Activated CD8-positive, alpha-beta T cell treated with anti-CD3 and anti-CD28 coated beads for 36 hours (primary cell): ENCODE results near the gene CLIC1. TPM values are rescaled to one million over a fixed set of nuclear protein-coding genes. Genes with fewer than 3 reads are reported as not detected.

Source experiments
- ATAC-seq: fragments of 200-7000 bp; cut with Tn5 transposase; one replicate; pipeline ENCODE4 v1.10.0; 2021; ENCODE audit warnings: mild to moderate bottlenecking, moderate library complexity
- CTCF ChIA-PET: fragments of 350-600 bp; sonication (Branson Sonifier 250); formaldehyde crosslinking; loops from one replicate; lab custom pipeline; 2021; ENCODE audit warnings: antibody characterized with exemption; lab: Charles Lee
- POLR2A ChIA-PET: fragments of 350-600 bp; sonication (Branson Sonifier 250); formaldehyde crosslinking; loops from one replicate; lab custom pipeline; 2021; ENCODE audit warnings: antibody characterized with exemption; lab: Charles Lee
- DNase-seq: peaks from one replicate; pipeline ENCODE4 v3.0.0-alpha.2; 2020
- H3K27ac Mint-ChIP-seq: one replicate; pipeline ENCODE4 v1.8.0; 2021; ENCODE audit warnings: mild to moderate bottlenecking, mixed read lengths
- H3K27me3 Mint-ChIP-seq: one replicate; pipeline ENCODE4 v1.8.0; 2021; ENCODE audit warnings: mixed read lengths
- H3K36me3 Mint-ChIP-seq: one replicate; pipeline ENCODE4 v1.8.0; 2021; ENCODE audit warnings: low read depth, mixed read lengths
- H3K4me1 Mint-ChIP-seq: one replicate; pipeline ENCODE4 v1.8.0; 2021; ENCODE audit warnings: low read depth, mixed read lengths
- H3K4me3 Mint-ChIP-seq: one replicate; pipeline ENCODE4 v1.8.0; 2021; ENCODE audit warnings: mild to moderate bottlenecking, moderate library complexity, mixed read lengths
- H3K9me3 Mint-ChIP-seq: one replicate; pipeline ENCODE4 v1.8.0; 2021; ENCODE audit warnings: mixed read lengths
- intact Hi-C: fragments of 100-400 bp; cut with micrococcal nuclease; formaldehyde crosslinking; loops from one replicate; pipeline ENCODE4 v1.10.0; 2022
- total RNA-seq, 2 experiments: library from RNA; stranded (reverse); gene quantifications; one replicate each; pipeline ENCODE4 v1.2.3, GENCODE V29; 2021
- TF ChIP-seq, protein P1 (sequence below): fragments of 200-600 bp; IDR thresholded peaks from one replicate; pipeline ENCODE4 v1.8.0; 2022; ENCODE audit warnings: antibody characterized with exemption, mild to moderate bottlenecking

CLIC1 gene
- total RNA-seq, 2 experiments from 2014 or later, result 334 to 346 TPM

GRCh38 chr6:31778193-31778592 is 41.9 kb upstream of the CLIC1 start:
- peaks cover 33% of the 10 kb centered on the region for H3K36me3 Mint-ChIP-seq
- intact Hi-C loops, result no loop called here
- H3K4me3 Mint-ChIP-seq, result no peak overlapping the region
- no peaks in the 10 kb centered on the region for H3K9me3 Mint-ChIP-seq
- TF ChIP-seq, protein P1, sequence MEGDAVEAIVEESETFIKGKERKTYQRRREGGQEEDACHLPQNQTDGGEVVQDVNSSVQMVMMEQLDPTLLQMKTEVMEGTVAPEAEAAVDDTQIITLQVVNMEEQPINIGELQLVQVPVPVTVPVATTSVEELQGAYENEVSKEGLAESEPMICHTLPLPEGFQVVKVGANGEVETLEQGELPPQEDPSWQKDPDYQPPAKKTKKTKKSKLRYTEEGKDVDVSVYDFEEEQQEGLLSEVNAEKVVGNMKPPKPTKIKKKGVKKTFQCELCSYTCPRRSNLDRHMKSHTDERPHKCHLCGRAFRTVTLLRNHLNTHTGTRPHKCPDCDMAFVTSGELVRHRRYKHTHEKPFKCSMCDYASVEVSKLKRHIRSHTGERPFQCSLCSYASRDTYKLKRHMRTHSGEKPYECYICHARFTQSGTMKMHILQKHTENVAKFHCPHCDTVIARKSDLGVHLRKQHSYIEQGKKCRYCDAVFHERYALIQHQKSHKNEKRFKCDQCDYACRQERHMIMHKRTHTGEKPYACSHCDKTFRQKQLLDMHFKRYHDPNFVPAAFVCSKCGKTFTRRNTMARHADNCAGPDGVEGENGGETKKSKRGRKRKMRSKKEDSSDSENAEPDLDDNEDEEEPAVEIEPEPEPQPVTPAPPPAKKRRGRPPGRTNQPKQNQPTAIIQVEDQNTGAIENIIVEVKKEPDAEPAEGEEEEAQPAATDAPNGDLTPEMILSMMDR, result no peak
- H3K27me3 Mint-ChIP-seq, result no peaks in the 10 kb centered on the region
- ATAC-seq (no peak), DNase-seq (no peak)
- CTCF ChIA-PET, result interaction anchor here (1.3 to 5.5 kb wide), 3 partner anchors 9 to 29 kb away, joined by 4 to 34 read pairs (median 26); partner anchors contain the start of gene LSM2
- H3K27ac Mint-ChIP-seq, result no peak overlapping the region
- H3K4me1 Mint-ChIP-seq, result peaks cover 30% of the 10 kb centered on the region
- POLR2A ChIA-PET, result interaction anchor here (0.8 to 1.7 kb wide), 7 partner anchors 12 to 236 kb away, joined by 3 to 5 read pairs (median 4); partner anchors contain the start of genes DDX39B, MSH5 and VARS1

GRCh38 chr6:31777667-31778050 is 41.3 kb upstream of the CLIC1 start:
- H3K4me1 Mint-ChIP-seq, result peaks cover 33% of the 10 kb centered on the region
- H3K36me3 Mint-ChIP-seq, result peaks cover 29% of the 10 kb centered on the region
- ChIA-PET CTCF (interaction anchor here (0.7 to 5.5 kb wide), 4 partner anchors 8 to 38 kb away, joined by 3 to 34 read pairs (median 15); partner anchors contain the start of genes LSM2 and MSH5), POLR2A (interaction anchor here (0.6 to 1.7 kb wide), 9 partner anchors 12 to 236 kb away, joined by 3 to 5 read pairs (median 3); partner anchors contain the start of genes DDX39B, LSM2, LTB and MSH5)
- H3K4me3 Mint-ChIP-seq, result peak overlapping the region; percentile 15
- intact Hi-C loops, result no loop called here
- no peaks in the 10 kb centered on the region for H3K27me3 Mint-ChIP-seq
- H3K27ac Mint-ChIP-seq, result peak overlapping the region; percentile 73
- TF ChIP-seq, protein P1, result no peak
- no peak for DNase-seq
- H3K9me3 Mint-ChIP-seq, result no peaks in the 10 kb centered on the region
- ATAC-seq, result no peak

- POLR2A ChIA-PET, result interaction anchor here (0.6 to 1.7 kb wide), 9 partner anchors 11 to 235 kb away, joined by 3 to 5 read pairs (median 3); partner anchors contain the start of genes DDX39B, LSM2, LTB and MSH5
- CTCF ChIA-PET, result interaction anchor here (0.7 to 5.5 kb wide), 4 partner anchors 8 to 37 kb away, joined by 3 to 34 read pairs (median 15); partner anchors contain the start of genes LSM2 and MSH5
- intact Hi-C loops, result no loop called here
- Mint-ChIP-seq H3K4me1 (peaks cover 36% of the 10 kb centered on the region), H3K27me3 (no peaks in the 10 kb centered on the region), H3K4me3 (peak within 1 kb of the TSS; percentile 15), H3K27ac (peak within 1 kb of the TSS; percentile 73), H3K36me3 (peaks cover 25% of the 10 kb centered on the region), H3K9me3 (no peaks in the 10 kb centered on the region)
- TF ChIP-seq, protein P1, result no peak
- ATAC-seq (peak; percentile 96), DNase-seq (peak; percentile 95)
These were observed 40.8 kb upstream of the CLIC1 start, which contains the start of gene VWA7 for GRCh38 chr6:31776989-31777666. Gene VWA7 (minus strand): TSS chr6:31777328. CDS start chr6:31776779, 549 bp downstream.

DNA sequence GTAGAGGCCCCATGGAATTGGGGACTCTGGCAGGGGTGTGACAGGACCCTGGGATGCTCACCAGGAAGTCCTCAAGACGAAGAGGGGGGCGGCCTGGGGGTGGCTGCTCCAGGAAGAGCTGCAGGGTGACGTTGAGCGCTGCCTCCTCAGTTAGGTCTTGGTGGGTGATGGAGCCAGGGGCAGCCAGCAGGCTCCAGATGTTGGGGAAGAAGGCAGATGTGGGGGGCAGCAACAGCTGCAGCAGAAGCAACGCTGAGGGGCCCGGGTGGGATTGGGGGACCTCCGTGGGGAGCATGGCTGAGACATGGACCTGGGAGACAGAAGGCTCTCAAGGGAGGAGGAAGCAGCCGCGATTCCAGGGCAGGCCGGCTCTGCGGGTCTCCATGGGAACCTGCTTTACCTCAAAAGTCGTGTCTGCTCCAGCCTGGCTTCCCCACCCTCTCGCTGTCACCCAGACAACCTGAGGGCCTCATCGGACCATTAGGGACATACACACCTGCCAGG is 40.2 kb upstream of the CLIC1 start:
- CTCF ChIA-PET, result interaction anchor here (5.5 kb wide), 1 partner anchor 14 kb away, joined by 34 read pairs; no protein-coding TSS in a partner anchor

More for the DNA sequence above, 40.2 kb upstream of the CLIC1 start:
- Mint-ChIP-seq H3K27me3 (no peaks in the 10 kb centered on the region), H3K36me3 (peaks cover 21% of the 10 kb centered on the region), H3K4me1 (peaks cover 38% of the 10 kb centered on the region), H3K27ac (peak overlapping the region; percentile 73), H3K4me3 (peak overlapping the region; percentile 7), H3K9me3 (no peaks in the 10 kb centered on the region)
- POLR2A ChIA-PET, result interaction anchor here (1.6 to 1.7 kb wide), 2 partner anchors 11 to 194 kb away, joined by 3 to 5 read pairs; partner anchors contain the start of gene LTB
- TF ChIP-seq, protein P1, result no peak
- intact Hi-C loops, result no loop called here
- ATAC-seq, result peak; percentile 21
- DNase-seq, result no peak
